ENCODE results near the gene TSPYL2. TPM values are rescaled to one million over a fixed set of nuclear protein-coding genes. Genes with fewer than 3 reads are reported as not detected.
A peak's percentile ranks its signal among the peaks of the same experiment; 100 is the strongest.

The TSPYL2 gene
- total and polyA plus RNA-seq, 2 of the 8 experiments (the other 6 are each of a cell fraction or from before 2014, with no cell fraction given) = 13.4 to 13.7 TPM

GRCh38 chrX:53116101-53116500 is 33.9 kb downstream of the TSPYL2 start:
- Histone ChIP-seq H3K23me2 (ENCODE audit: low read depth, low read length) (no peaks in the 10 kb centered on the region), H3K9me3 (ENCODE audit: insufficient read depth in 2 of 2, low read depth in 1 of 2, low read length in 1 of 2) (no peaks in the 10 kb centered on the region), H3K4me1 (replicated peaks in 1 of 4; ENCODE audit: control insufficient read depth in 3 of 4, insufficient read depth in 4 of 4, low read length in 3 of 4) (0 out of 7 replicates have a peak, but pooled peaks cover 0 to 2% (median 0%) of the 10 kb centered on the region in 4 experiments), H3K56ac (replicated peaks; ENCODE audit: insufficient read length, low read depth, low read length) (no peak overlapping the region), H4K5ac (ENCODE audit: insufficient read length, low read depth, low read length) (no peak overlapping the region), H3K4me2 (ENCODE audit: insufficient read depth in 1 of 2, low read depth in 2 of 2, low read length in 2 of 2) (no peak overlapping the region), H3K79me2 (ENCODE audit: control insufficient read depth in 1 of 2, insufficient read depth in 2 of 2, low read length in 2 of 2) (no peaks in the 10 kb centered on the region), H4K8ac (ENCODE audit: extremely low read depth, insufficient read depth, low read length) (no peak overlapping the region), H4K91ac (replicated peaks; ENCODE audit: insufficient read length, low read length) (no peak overlapping the region), H3K23ac (ENCODE audit: insufficient read length) (no peak overlapping the region), H3K4ac (replicated peaks; ENCODE audit: insufficient read length, low read depth, low read length) (no peak overlapping the region), H4K20me1 (replicated peaks in 1 of 2; ENCODE audit: control insufficient read depth in 1 of 2, insufficient read depth in 2 of 2, low read length in 2 of 2) (no peaks in the 10 kb centered on the region), H2BK15ac (ENCODE audit: low read length) (no peak overlapping the region), H2AK5ac (ENCODE audit: low read depth, low read length) (no peak overlapping the region), H3K9ac (replicated peaks in 1 of 4; ENCODE audit: extremely low read depth in 1 of 4, low read depth in 3 of 4, low read length in 3 of 4) (no peak overlapping the region), H3K18ac (ENCODE audit: extremely low read depth, low read length) (no peak overlapping the region), H2BK12ac (ENCODE audit: low read depth, low read length) (no peak overlapping the region), H3K14ac (ENCODE audit: insufficient read length) (no peak overlapping the region), H2BK20ac (ENCODE audit: low read length) (no peak overlapping the region), H2BK5ac (ENCODE audit: low read depth, low read length) (no peak overlapping the region), H3K36me3 (ENCODE audit: control insufficient read depth in 2 of 4, insufficient read depth in 4 of 4, low read length in 3 of 4) (no peaks in the 10 kb centered on the region), H3K27ac (ENCODE audit: low read depth, low read length) (no peak overlapping the region), H2AFZ (ENCODE audit: low read length) (no peak overlapping the region), H3K4me3 (ENCODE audit: extremely low read depth in 1 of 4, insufficient read depth in 2 of 4, low read depth in 3 of 4, low read length in 4 of 4) (no peak overlapping the region), H3K27me3 (replicated peaks in 1 of 4; ENCODE audit: control insufficient read depth in 3 of 4, extremely low read depth in 1 of 4, insufficient read depth in 3 of 4, low read length in 3 of 4) (no peaks in the 10 kb centered on the region), H2BK120ac (replicated peaks; ENCODE audit: low read depth, low read length) (no peak overlapping the region), H3K79me1 (ENCODE audit: low read depth, low read length) (no peaks in the 10 kb centered on the region; the same call in 1 of the 2 replicates)
- DNase-seq (ENCODE audit: low read depth in 1 of 2, low spot score in 2 of 2) = no peak
- WGBS, 2 experiments (ENCODE audit: extremely low coverage in 1 of 2, insufficient coverage in 1 of 2, insufficient read length in 1 of 2, insufficient replicate concordance in 2 of 2, low coverage in 1 of 2, low lambda C conversion rate in 2 of 2, missing lambda C conversion rate in 1 of 2) = 100% methylated on average over 1 of the region's 3 CpGs; no CpG with 5 or more reads in 1 of the 2 experiments
- FAIRE-seq = peak; percentile 36
- POLR2A ChIA-PET (ENCODE audit: partially characterized antibody) = no interaction called here
- CTCF ChIA-PET (ENCODE audit: partially characterized antibody) = no interaction called here
- TF ChIP-seq KDM1A (IDR thresholded peaks at IDR 0.05; ENCODE audit: borderline replicate concordance, low read length) (no peak), CHD1 (IDR thresholded peaks at IDR 0.05; ENCODE audit: low read depth, low read length) (no peak), JUND (IDR thresholded peaks at IDR 0.05; ENCODE audit: low read length) (no peak), ZNF274 (IDR thresholded peaks at IDR 0.05; ENCODE audit: borderline replicate concordance, extremely low read depth, low read length) (no peak), RFX5 (IDR thresholded peaks at IDR 0.05; ENCODE audit: borderline replicate concordance, low read depth, low read length) (no peak), KDM4A (IDR thresholded peaks at IDR 0.05; ENCODE audit: low read depth, low read length, severe bottlenecking) (no peak), HDAC2 (IDR thresholded peaks at IDR 0.05; ENCODE audit: borderline replicate concordance in 1 of 2, low read depth in 2 of 2, low read length in 2 of 2) (no peak), TCF12 (IDR thresholded peaks at IDR 0.05; ENCODE audit: low read depth, low read length) (no peak), RBBP5 (IDR thresholded peaks at IDR 0.05; ENCODE audit: borderline replicate concordance, low read depth, low read length) (no peak), RAD21 (IDR thresholded peaks at IDR 0.05 in 1 of 2, conservative IDR thresholded peaks at IDR 0.05 in 1 of 2; ENCODE audit: low read depth in 2 of 2, low read length in 2 of 2) (no peak), BACH1 (IDR thresholded peaks at IDR 0.05; ENCODE audit: low read length) (no peak), SP2 (IDR thresholded peaks at IDR 0.05; ENCODE audit: low read length) (no peak), RNF2 (IDR thresholded peaks at IDR 0.05; ENCODE audit: borderline replicate concordance, low read depth, low read length, missing control alignments, poor library complexity, severe bottlenecking) (no peak)
